Neuronal stem cell (in vitro differentiated cells): ENCODE measurements around the gene KIF13A.

Experiments used
- DNase-seq: peaks from one replicate; pipeline ENCODE4 v3.0.0-alpha.2; 2013; ENCODE audit warnings: low spot score
- H2AFZ ChIP-seq: one replicate; pipeline ENCODE4 v1.6.1; 2013; ENCODE audit warnings: mild to moderate bottlenecking, low read length, inconsistent platforms
- H2AK5ac ChIP-seq: 2 replicates; pipeline ENCODE4 v1.6.1; 2013; ENCODE audit warnings: low read depth, mild to moderate bottlenecking, inconsistent platforms, low read length, moderate library complexity, mixed read lengths
- H2BK120ac ChIP-seq: 2 replicates; pipeline ENCODE4 v1.6.1; 2013; ENCODE audit warnings: low read depth, mild to moderate bottlenecking, inconsistent platforms, low read length, moderate library complexity, mixed read lengths
- H2BK12ac ChIP-seq: one replicate; pipeline ENCODE4 v1.6.1; 2013; ENCODE audit warnings: low read length, inconsistent platforms
- H2BK15ac ChIP-seq: 2 replicates; pipeline ENCODE4 v1.6.1; 2013; ENCODE audit warnings: mild to moderate bottlenecking, low read length, inconsistent platforms, mixed read lengths
- H2BK5ac ChIP-seq: one replicate; pipeline ENCODE4 v1.6.1; 2013; ENCODE audit warnings: inconsistent platforms, mild to moderate bottlenecking, low read length, moderate library complexity
- H3K14ac ChIP-seq: one replicate; pipeline ENCODE4 v1.6.1; 2013; ENCODE audit warnings: low read length, inconsistent platforms
- H3K18ac ChIP-seq: 2 replicates; pipeline ENCODE4 v1.6.1; 2013; ENCODE audit warnings: low read length, inconsistent platforms
- H3K23ac ChIP-seq: 2 replicates; pipeline ENCODE4 v1.6.1; 2013; ENCODE audit warnings: low read depth, mild to moderate bottlenecking, mixed read lengths, low read length, inconsistent platforms; ENCODE audit not compliant: poor library complexity
- H3K27ac ChIP-seq: replicated peaks from 3 replicates; pipeline ENCODE4 v1.5.1; 2013; ENCODE audit warnings: low read length, inconsistent platforms
- H3K27me3 ChIP-seq, 3 experiments: 2 replicates each; pipeline ENCODE4 v1.6.1; 2013; ENCODE audit warnings: low read length in 3 of 3, mild to moderate bottlenecking in 2 of 3, inconsistent platforms in 1 of 3, low read depth in 1 of 3, mixed read lengths in 1 of 3, moderate library complexity in 1 of 3; ENCODE audit not compliant: control insufficient read depth in 3 of 3, insufficient read depth in 3 of 3
- H3K36me3 ChIP-seq, 2 donors: replicated peaks in 1 of 2; 2 replicates each; pipeline ENCODE4 v1.6.1; 2013; ENCODE audit warnings: low read length in 2 of 2; ENCODE audit not compliant: control insufficient read depth in 2 of 2, insufficient read depth in 2 of 2
- H3K4ac ChIP-seq: 2 replicates; pipeline ENCODE4 v1.6.1; 2013; ENCODE audit warnings: inconsistent platforms, mild to moderate bottlenecking, low read length, moderate library complexity
- H3K4me1 ChIP-seq, 2 donors: 1 replicate in 1 of 2; 2 replicates in 1 of 2; pipeline ENCODE4 v1.6.1; 2013; ENCODE audit warnings: low read length in 2 of 2, low read depth in 1 of 2; ENCODE audit not compliant: control insufficient read depth in 2 of 2, insufficient read depth in 1 of 2
- H3K4me2 ChIP-seq: one replicate; pipeline ENCODE4 v1.6.1; 2013; ENCODE audit warnings: mild to moderate bottlenecking, low read length, inconsistent platforms; ENCODE audit not compliant: insufficient read depth, poor library complexity, severe bottlenecking
- H3K4me3 ChIP-seq, 2 donors: 2 replicates each; pipeline ENCODE4 v1.5.1; 2013; ENCODE audit warnings: low read length in 2 of 2, mild to moderate bottlenecking in 2 of 2, inconsistent platforms in 1 of 2, moderate library complexity in 1 of 2
- H3K79me1 ChIP-seq: one replicate; pipeline ENCODE4 v1.6.1; 2013; ENCODE audit warnings: low read depth, mild to moderate bottlenecking, inconsistent platforms, low read length, moderate library complexity
- H3K9ac ChIP-seq: one replicate; pipeline ENCODE4 v1.6.1; 2013; ENCODE audit warnings: mild to moderate bottlenecking, low read depth, low read length, inconsistent platforms; ENCODE audit not compliant: poor library complexity
- H3K9me3 ChIP-seq, 2 donors: replicated peaks in 1 of 2; 2 replicates each; pipeline versions ENCODE3 to v1.6.1; 2013; ENCODE audit warnings: low read length in 2 of 2, mild to moderate bottlenecking in 2 of 2, inconsistent platforms in 1 of 2, low read depth in 1 of 2, mixed read lengths in 1 of 2, moderate library complexity in 1 of 2; ENCODE audit not compliant: control insufficient read depth in 2 of 2, insufficient read depth in 1 of 2
- H4K8ac ChIP-seq: one replicate; pipeline ENCODE4 v1.6.1; 2013; ENCODE audit warnings: low read depth, mild to moderate bottlenecking, inconsistent platforms, low read length, moderate library complexity
- H4K91ac ChIP-seq: one replicate; pipeline ENCODE4 v1.6.1; 2013; ENCODE audit warnings: low read length, low read depth, mild to moderate bottlenecking, inconsistent platforms; ENCODE audit not compliant: poor library complexity
- WGBS, 2 donors: extraction: QIAGEN DNeasy Blood & Tissue Kit; methylation state at CpG; one replicate each; pipeline ENCODE4 v1.1.7; 2013; ENCODE audit warnings: missing lambda C conversion rate in 2 of 2, mixed read lengths in 1 of 2; ENCODE audit not compliant: insufficient read length in 2 of 2, insufficient replicate concordance in 1 of 2; ENCODE audit errors: extremely low coverage in 2 of 2; 5-methylcytosine and 5-hydroxymethylcytosine counted together

KIF13A gene

GRCh38 chr6:17886891-17887290 lies 100.5 kb downstream of the KIF13A start:
- Histone ChIP-seq H4K91ac (no peak overlapping the region), H3K18ac (no peak overlapping the region), H2AK5ac (no peak overlapping the region), H3K27me3 (no peaks in the 10 kb centered on the region), H3K4me1 (no peaks in the 10 kb centered on the region), H3K9ac (no peak overlapping the region), H2BK15ac (no peak overlapping the region), H3K36me3 (no peaks in the 10 kb centered on the region), H3K4me2 (no peak overlapping the region), H2BK120ac (no peak overlapping the region), H2BK12ac (no peak overlapping the region), H3K14ac (no peak overlapping the region), H3K4me3 (no peak overlapping the region), H2AFZ (no peak overlapping the region), H3K27ac (no peak overlapping the region), H4K8ac (no peak overlapping the region), H3K79me1 (no peaks in the 10 kb centered on the region), H3K4ac (no peak overlapping the region), H3K9me3 (no peaks in the 10 kb centered on the region), H2BK5ac (no peak overlapping the region), H3K23ac (no peak overlapping the region)
- no CpG with 5 or more reads among the region's 1 CpG for WGBS, 2 donors
- DNase-seq: no peak

- no peaks in the 10 kb centered on the region for H3K27me3 ChIP-seq
These were observed 101.4 kb downstream of the KIF13A start for GRCh38 chr6:17885889-17886576.

GRCh38 chr6:17884498-17885478 lies 102.6 kb downstream of the KIF13A start:
- Histone ChIP-seq H3K18ac (no peak overlapping the region), H3K23ac (no peak overlapping the region), H2AFZ (no peak overlapping the region), H3K4me2 (no peak overlapping the region), H2BK5ac (no peak overlapping the region), H3K9me3 (no peaks in the 10 kb centered on the region), H2AK5ac (no peak overlapping the region), H3K4me1 (no peaks in the 10 kb centered on the region), H2BK120ac (no peak overlapping the region), H3K9ac (no peak overlapping the region), H2BK12ac (no peak overlapping the region), H3K36me3 (no peaks in the 10 kb centered on the region), H3K27ac (no peak overlapping the region), H3K79me1 (no peaks in the 10 kb centered on the region), H4K8ac (no peak overlapping the region), H3K27me3 (no peaks in the 10 kb centered on the region), H3K4ac (no peak overlapping the region), H3K14ac (no peak overlapping the region), H4K91ac (no peak overlapping the region), H3K4me3 (no peak overlapping the region), H2BK15ac (no peak overlapping the region)
- no peak for DNase-seq
- no CpG with 5 or more reads among the region's 4 CpGs for WGBS, 2 donors

More at GRCh38 chr6:17885889-17886576, 101.4 kb downstream of the KIF13A start:
- Histone ChIP-seq H4K8ac (no peak overlapping the region), H2BK5ac (no peak overlapping the region), H3K18ac (no peak overlapping the region), H3K4me3 (no peak overlapping the region), H2AK5ac (no peak overlapping the region), H3K9ac (no peak overlapping the region), H3K4me2 (no peak overlapping the region), H4K91ac (no peak overlapping the region), H3K79me1 (no peaks in the 10 kb centered on the region), H2BK15ac (no peak overlapping the region), H2AFZ (no peak overlapping the region), H3K27ac (no peak overlapping the region), H2BK120ac (no peak overlapping the region), H3K9me3 (no peaks in the 10 kb centered on the region), H3K14ac (no peak overlapping the region), H2BK12ac (no peak overlapping the region), H3K4ac (no peak overlapping the region), H3K4me1 (no peaks in the 10 kb centered on the region), H3K36me3 (no peaks in the 10 kb centered on the region), H3K23ac (no peak overlapping the region)
- DNase-seq: no peak
- WGBS, 2 donors: no CpG with 5 or more reads among the region's 4 CpGs
